LoVo (cell line): ENCODE measurements around the gene ZNF791.
"Not testable (repeated sequence)": the region's sequence is repeated elsewhere in the genome, so short reads cannot be mapped to it uniquely, and the experiment has no call there.

Source experiments
- DNase-seq: peaks from one replicate; pipeline ENCODE4 v3.0.0-alpha.2; 2016; ENCODE audit warnings: low spot score

The ZNF791 gene

GRCh38 chr19:12610540-12611360, at the start of gene ZNF791, which contains the start of gene ZNF490:
TSS of gene ZNF791 (plus strand) at chr19:12610920. CDS start at chr19:12611080, 160 bp downstream.
TSS of gene ZNF490 (minus strand) at chr19:12610813. CDS start at chr19:12610680, 133 bp downstream.
- peak; percentile 96 for DNase-seq

- peak; percentile 81 for DNase-seq
These were observed 46.6 kb upstream of the ZNF791 start for GRCh38 chr19:12564016-12564664.

GRCh38 chr19:12566380-12566779, 44.3 kb upstream of the ZNF791 start:
- not testable (repeated sequence) for DNase-seq

- DNase-seq, result no peak
These were observed 42.8 kb upstream of the ZNF791 start for GRCh38 chr19:12567951-12568350.

- no peak for DNase-seq
These were observed 36.7 kb upstream of the ZNF791 start for GRCh38 chr19:12574036-12574435.

GRCh38 chr19:12578641-12579040, 32.1 kb upstream of the ZNF791 start:
- no peak for DNase-seq

- DNase-seq, result peak; percentile 23
These were observed 30.5 kb upstream of the ZNF791 start for GRCh38 chr19:12580180-12580694.

GRCh38 chr19:12581100-12581499, 29.6 kb upstream of the ZNF791 start:
- DNase-seq, result no peak

- DNase-seq, result no peak
These were observed 14.2 kb upstream of the ZNF791 start for GRCh38 chr19:12596485-12596884.

- no peak for DNase-seq
These were observed 13.7 kb upstream of the ZNF791 start for GRCh38 chr19:12596927-12597548.

- no peak for DNase-seq
These were observed 13.1 kb upstream of the ZNF791 start for GRCh38 chr19:12597594-12597993.

- DNase-seq, result no peak
These were observed 7.0 kb upstream of the ZNF791 start for GRCh38 chr19:12603714-12604113.

GRCh38 chr19:12606796-12607195, 3.9 kb upstream of the ZNF791 start:
- no peak for DNase-seq

- no peak for DNase-seq
These were observed 3.1 kb upstream of the ZNF791 start for GRCh38 chr19:12607631-12608030.

- peak; percentile 84 for DNase-seq
These were observed 610 bp downstream of the ZNF791 start for GRCh38 chr19:12611361-12611699.

- no peak for DNase-seq
These were observed 6.9 kb downstream of the ZNF791 start for GRCh38 chr19:12617646-12618045.

- DNase-seq, result not testable (repeated sequence)
These were observed 10.7 kb downstream of the ZNF791 start for GRCh38 chr19:12621253-12622024.

- DNase-seq, result no peak
These were observed 12.8 kb downstream of the ZNF791 start for GRCh38 chr19:12623361-12624031.

GRCh38 chr19:12626958-12627357, 16.2 kb downstream of the ZNF791 start:
- no peak for DNase-seq

GRCh38 chr19:12628040-12629022, 17.6 kb downstream of the ZNF791 start:
- no peak for DNase-seq
